PC-3 (cell line): ENCODE results near the gene CRIP3. TPM values are rescaled to one million over a fixed set of nuclear protein-coding genes. Genes with fewer than 3 reads are reported as not detected.

Source experiments
- ATAC-seq: fragments of 200-7000 bp; cut with Tn5 transposase; 2 replicates; pipeline ENCODE4 v1.9.1; 2020; ENCODE audit warnings: mild to moderate bottlenecking, moderate library complexity
- BruUV-seq: library from RNA; stranded (reverse); fragments of 400-500 nt; replicated peaks from 2 replicates; lab custom pipeline; 2021; lab: Mats Ljungman, UMichigan
- CTCF ChIA-PET: fragments of 300-600 bp; sonication (Branson Sonifier 250); formaldehyde crosslinking; loops from one replicate; lab custom pipeline; 2022; ENCODE audit warnings: antibody characterized with exemption; lab: Charles Lee
- POLR2A ChIA-PET: fragments of 300-600 bp; sonication (Branson Sonifier 250); formaldehyde crosslinking; loops from one replicate; lab custom pipeline; 2022; ENCODE audit warnings: antibody characterized with exemption; ENCODE audit not compliant: unreplicated experiment; lab: Charles Lee
- DNase-seq: peaks from one replicate; pipeline ENCODE4 v3.0.0-alpha.2; 2015
- H2AFZ ChIP-seq: fragments of 300-600 bp; sonication (generic); 2 replicates; pipeline ENCODE4 v1.6.0; 2016; ENCODE audit warnings: antibody characterized with exemption, low read length
- H3F3A ChIP-seq: fragments of 300-600 bp; sonication (generic); one replicate; pipeline ENCODE4 v1.6.0; 2017; ENCODE audit warnings: antibody characterized with exemption, low read length, control low read depth, mild to moderate bottlenecking; ENCODE audit not compliant: unreplicated experiment
- H3K27ac ChIP-seq: fragments of 300-600 bp; sonication (generic); 2 replicates; pipeline ENCODE4 v1.5.1; 2016; ENCODE audit warnings: mild to moderate bottlenecking, low read length
- H3K27me3 ChIP-seq: fragments of 300-600 bp; sonication (generic); 2 replicates; pipeline ENCODE4 v1.6.1; 2016; ENCODE audit warnings: low read length, mixed read lengths
- H3K36me3 ChIP-seq: fragments of 300-600 bp; sonication (generic); 2 replicates; pipeline ENCODE4 v1.6.1; 2016; ENCODE audit warnings: low read depth, mixed run types, low read length, mixed read lengths
- H3K4me1 ChIP-seq: fragments of 300-600 bp; sonication (generic); 2 replicates; pipeline ENCODE4 v1.5.1; 2016; ENCODE audit warnings: low read length; ENCODE audit not compliant: insufficient read depth
- H3K4me2 ChIP-seq: fragments of 300-600 bp; sonication (generic); 2 replicates; pipeline ENCODE4 v1.6.0; 2016; ENCODE audit warnings: low read length
- H3K4me3 ChIP-seq: fragments of 300-600 bp; sonication (generic); 2 replicates; pipeline ENCODE4 v1.5.1; 2016; ENCODE audit warnings: mild to moderate bottlenecking, low read length, mixed read lengths
- H3K79me2 ChIP-seq: fragments of 300-600 bp; sonication (generic); 2 replicates; pipeline ENCODE4 v1.6.1; 2017; ENCODE audit warnings: low read length, mixed read lengths
- H3K9ac ChIP-seq: fragments of 300-600 bp; sonication (generic); 2 replicates; pipeline ENCODE4 v1.6.0; 2016; ENCODE audit warnings: mild to moderate bottlenecking, low read length
- H3K9me2 ChIP-seq: fragments of 300-600 bp; sonication (generic); replicated peaks from 2 replicates; pipeline ENCODE4 v1.6.1; 2016; ENCODE audit warnings: mixed run types, low read length, mixed read lengths
- H3K9me3 ChIP-seq: fragments of 300-600 bp; sonication (generic); 2 replicates; pipeline ENCODE4 v1.6.1; 2016; ENCODE audit warnings: low read length, mixed read lengths
- H4K20me1 ChIP-seq: fragments of 300-600 bp; sonication (generic); 2 replicates; pipeline ENCODE4 v1.6.1; 2016; ENCODE audit warnings: low read length, mixed read lengths
- CTCF ChIP-seq: fragments of 300-600 bp; sonication (generic); conservative IDR thresholded peaks from 2 replicates; pipeline ENCODE4 v1.5.1; 2017; ENCODE audit warnings: antibody characterized with exemption, low read depth, mild to moderate bottlenecking, low read length
- EZH2 ChIP-seq: fragments of 300-600 bp; sonication (generic); IDR thresholded peaks from one replicate; pipeline ENCODE4 v1.6.1; 2017; ENCODE audit warnings: antibody characterized with exemption, mild to moderate bottlenecking, low read length; ENCODE audit not compliant: unreplicated experiment
- EZH2phosphoT487 ChIP-seq: fragments of 300-600 bp; sonication (generic); IDR thresholded peaks from 2 replicates; pipeline ENCODE4 v1.6.1; 2018; ENCODE audit warnings: mild to moderate bottlenecking, antibody characterized with exemption, low read length, borderline replicate concordance
- intact Hi-C: fragments of 100-400 bp; cut with micrococcal nuclease; formaldehyde crosslinking; loops from 2 replicates; pipeline ENCODE4 v1.9.0; 2023
- total RNA-seq: library from RNA; depleted of rRNA; stranded (reverse); fragments of >200 nt; gene quantifications from 2 replicates; pipeline ENCODE4 v1.2.3, GENCODE V29; 2014

CRIP3 gene
- total RNA-seq, 1 experiment from 2014 or later, result 0.29 TPM

GRCh38 chr6:43294536-43294935 lies 14.1 kb downstream of the CRIP3 start:
- H3K9ac ChIP-seq, result no peak overlapping the region
- no peaks in the 10 kb centered on the region for H3K79me2 ChIP-seq
- ATAC-seq (no peak), DNase-seq (no peak)
- no peak overlapping the region for H2AFZ ChIP-seq
- H3K4me3 ChIP-seq, result no peak overlapping the region
- no peaks in the 10 kb centered on the region for H4K20me1 ChIP-seq
- no TSS peak for BruUV-seq
- intact Hi-C loops, result no loop called here
- H3K9me2 ChIP-seq, result no peaks in the 10 kb centered on the region
- no peaks in the 10 kb centered on the region for H3K9me3 ChIP-seq
- no peak overlapping the region for H3K4me2 ChIP-seq
- no peaks in the 10 kb centered on the region for H3K4me1 ChIP-seq
- ChIA-PET POLR2A (no interaction called here), CTCF (no interaction called here)
- H3K36me3 ChIP-seq, result no peaks in the 10 kb centered on the region
- H3K27me3 ChIP-seq, result no peaks in the 10 kb centered on the region
- no peak overlapping the region for H3K27ac ChIP-seq
- H3F3A ChIP-seq, result no peaks in the 10 kb centered on the region
- TF ChIP-seq EZH2 (no peak), EZH2phosphoT487 (no peak), CTCF (no peak)

DNA sequence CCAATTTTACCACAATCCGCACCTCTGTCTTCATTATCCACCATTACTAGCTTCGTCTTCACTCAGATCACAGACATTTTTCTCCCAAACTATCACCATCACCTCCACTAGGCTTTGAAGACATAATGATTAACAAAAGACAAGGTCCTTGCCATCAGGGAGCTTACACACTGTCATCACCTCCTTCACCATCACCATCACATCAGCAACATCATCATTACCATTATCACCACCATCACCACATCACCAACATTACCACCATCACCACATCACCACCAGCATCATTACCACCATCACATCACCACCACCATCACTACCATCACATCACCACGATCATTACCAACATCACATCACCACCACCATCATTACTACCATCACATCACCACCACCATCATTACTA lies 14.9 kb downstream of the CRIP3 start:
- no peaks in the 10 kb centered on the region for H3K4me1 ChIP-seq
- no peak for ATAC-seq
- no TSS peak for BruUV-seq
- H3K27me3 ChIP-seq, result no peaks in the 10 kb centered on the region
- H3K79me2 ChIP-seq, result no peaks in the 10 kb centered on the region
- H3K27ac ChIP-seq, result no peak overlapping the region
- no peak for TF ChIP-seq CTCF
- no peak for TF ChIP-seq EZH2phosphoT487
- no peak for TF ChIP-seq EZH2
- DNase-seq, result no peak
- ChIA-PET CTCF (no interaction called here), POLR2A (no interaction called here)
- no peaks in the 10 kb centered on the region for H4K20me1 ChIP-seq
- H3K9me3 ChIP-seq, result no peaks in the 10 kb centered on the region
- no peaks in the 10 kb centered on the region for H3K36me3 ChIP-seq
- no peaks in the 10 kb centered on the region for H3K9me2 ChIP-seq
- H3K4me2 ChIP-seq, result no peak overlapping the region
- no peak overlapping the region for H3K4me3 ChIP-seq
- H3K9ac ChIP-seq, result no peak overlapping the region
- intact Hi-C loops, result no loop called here
- H2AFZ ChIP-seq, result no peak overlapping the region
- H3F3A ChIP-seq, result no peaks in the 10 kb centered on the region

- H3K9me3 ChIP-seq, result no peaks in the 10 kb centered on the region
- H3K9ac ChIP-seq, result no peak overlapping the region
- no peak overlapping the region for H3K4me3 ChIP-seq
- no peaks in the 10 kb centered on the region for H3K9me2 ChIP-seq
- DNase-seq (no peak), ATAC-seq (no peak)
- no peaks in the 10 kb centered on the region for H4K20me1 ChIP-seq
- CTCF ChIA-PET, result no interaction called here
- no peaks in the 10 kb centered on the region for H3K27me3 ChIP-seq
- TF ChIP-seq EZH2, result no peak
- TF ChIP-seq EZH2phosphoT487, result no peak
- TF ChIP-seq CTCF, result no peak
- BruUV-seq, result no TSS peak
- no peaks in the 10 kb centered on the region for H3K79me2 ChIP-seq
- no peak overlapping the region for H3K27ac ChIP-seq
- POLR2A ChIA-PET, result no interaction called here
- H3F3A ChIP-seq, result no peaks in the 10 kb centered on the region
- H3K36me3 ChIP-seq, result no peaks in the 10 kb centered on the region
- no peak overlapping the region for H2AFZ ChIP-seq
- intact Hi-C loops, result no loop called here
- H3K4me2 ChIP-seq, result no peak overlapping the region
- H3K4me1 ChIP-seq, result no peaks in the 10 kb centered on the region
Measured at GRCh38 chr6:43292763-43293318, 15.8 kb downstream of the CRIP3 start.
